Hindlimb muscle (tissue), 1 donor: ENCODE results near the gene MIEN1. TPM values are rescaled to one million over a fixed set of nuclear protein-coding genes. Genes with fewer than 3 reads are reported as not detected.
"Not testable (repeated sequence)": the region's sequence is repeated elsewhere in the genome, so short reads cannot be mapped to it uniquely, and the experiment has no call there.

ENCODE experiments used
- DNase-seq: peaks from one replicate; pipeline ENCODE4 v3.0.0-alpha.2; 2013
- polyA plus RNA-seq: library from polyadenylated mRNA; unstranded; fragments of 120-200 nt; gene quantifications from one replicate; pipeline ENCODE4 v1.2.1, GENCODE V29; 2013; ENCODE audit not compliant: insufficient read length

The MIEN1 gene
- polyA plus RNA-seq, 1 donor, result 19.7 TPM

DNA sequence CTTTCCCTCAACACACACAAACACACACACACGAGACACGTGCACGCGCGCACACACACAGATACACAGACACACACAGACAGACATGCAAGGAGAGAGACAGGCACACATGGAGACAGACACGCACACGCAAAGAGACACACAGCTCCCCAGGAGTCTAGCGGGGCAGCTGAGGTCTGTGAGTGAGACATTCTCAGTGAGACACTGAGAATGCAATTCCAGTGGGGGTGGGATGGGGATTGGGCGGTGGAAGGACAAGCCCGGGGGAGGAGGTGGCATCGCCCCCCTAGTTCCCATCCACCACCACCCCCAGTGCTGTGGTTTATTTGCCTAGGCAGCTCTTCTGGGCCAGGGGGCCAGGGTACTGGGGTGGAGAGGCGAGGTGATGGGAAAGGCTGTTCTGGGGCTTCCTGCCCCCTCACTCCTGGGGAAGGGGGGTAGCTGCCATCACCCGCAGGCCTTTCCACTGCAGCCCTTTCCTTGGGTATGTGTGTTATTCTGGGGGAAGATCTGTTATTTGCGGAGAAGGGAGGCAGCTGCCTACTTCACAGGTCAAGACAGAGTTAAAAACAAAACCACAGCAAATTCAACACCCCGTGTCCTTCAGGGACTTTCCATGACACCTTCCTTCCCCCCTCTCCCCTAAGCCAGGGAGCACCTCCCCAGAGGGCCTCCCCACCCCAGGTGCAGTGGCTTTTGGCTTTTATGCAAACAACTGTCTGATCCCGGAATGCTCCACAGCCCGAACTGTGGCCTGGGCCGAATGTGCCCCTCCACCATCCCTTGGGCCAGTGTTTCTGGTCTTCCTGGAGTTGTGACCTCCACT lies 25.4 kb upstream of the MIEN1 start:
- no peak for DNase-seq

- no peak for DNase-seq
Observed at GRCh38 chr17:39754958-39755553, 24.7 kb upstream of the MIEN1 start.

- peak; percentile 87 for DNase-seq
Observed at GRCh38 chr17:39754161-39754957, 24.0 kb upstream of the MIEN1 start.

- peak; percentile 50 for DNase-seq
Observed at GRCh38 chr17:39753514-39754160, 23.3 kb upstream of the MIEN1 start.

- DNase-seq, result no peak
Observed at GRCh38 chr17:39752241-39752881, 22.0 kb upstream of the MIEN1 start.

- no peak for DNase-seq
Observed at GRCh38 chr17:39751637-39752036, 21.3 kb upstream of the MIEN1 start.

- no peak for DNase-seq
Observed at GRCh38 chr17:39751016-39751543, 20.7 kb upstream of the MIEN1 start.

- no peak for DNase-seq
Observed at GRCh38 chr17:39750131-39751015, 20.0 kb upstream of the MIEN1 start.

DNA sequence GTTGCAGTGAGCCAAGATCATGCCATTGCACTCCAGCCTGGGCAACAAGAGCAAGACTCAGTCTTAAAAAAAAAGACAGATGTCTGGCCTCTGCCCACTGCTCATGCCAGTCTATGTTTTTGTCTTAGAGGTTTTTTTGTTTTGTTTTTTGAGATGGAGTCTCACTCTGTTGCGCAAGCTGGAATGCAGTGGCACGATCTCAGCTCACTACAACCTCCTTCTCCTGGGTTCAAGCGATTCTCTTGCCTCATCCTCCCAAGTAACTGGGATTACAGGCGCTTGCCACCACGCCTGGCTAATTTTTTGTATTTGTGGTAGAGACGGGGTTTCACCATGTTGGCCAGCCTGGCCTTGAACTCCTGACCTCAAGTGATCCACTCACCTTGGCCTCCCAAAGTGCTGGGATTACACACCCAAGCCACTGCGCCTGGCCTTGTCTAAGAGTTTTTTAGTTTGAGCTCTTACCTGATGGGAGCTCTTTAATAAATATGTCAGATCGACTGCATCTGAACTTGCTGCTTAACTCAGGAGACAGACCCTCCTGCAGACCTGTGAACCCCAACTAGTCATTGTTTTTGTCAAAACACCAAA lies 18.2 kb upstream of the MIEN1 start:
- DNase-seq, result not testable (repeated sequence)

DNA sequence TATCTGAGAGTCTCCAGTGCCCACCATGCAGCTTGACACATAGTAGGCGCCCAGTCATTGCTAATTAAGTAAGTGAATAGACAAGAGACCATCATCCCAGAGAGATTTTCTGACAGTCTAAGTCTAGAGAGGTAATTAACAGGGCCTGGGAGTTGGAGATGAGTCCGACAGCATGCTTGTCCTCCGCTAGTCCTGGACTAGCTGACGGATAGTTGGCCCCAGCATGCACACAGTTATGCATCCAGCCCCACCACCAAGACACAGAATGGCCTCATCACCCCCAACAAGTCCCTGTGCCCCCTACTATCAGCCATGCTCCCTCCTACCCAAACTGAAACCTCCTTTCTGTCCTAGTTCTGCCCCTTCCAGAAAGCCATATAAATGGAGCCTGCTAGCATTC lies 17.4 kb upstream of the MIEN1 start:
- no peak for DNase-seq

GRCh38 chr17:39746145-39746461 lies 15.8 kb upstream of the MIEN1 start:
- DNase-seq, result no peak

- DNase-seq, result no peak
Observed at GRCh38 chr17:39745335-39746144, 15.2 kb upstream of the MIEN1 start.

GRCh38 chr17:39744836-39745215 lies 14.5 kb upstream of the MIEN1 start:
- no peak for DNase-seq

DNA sequence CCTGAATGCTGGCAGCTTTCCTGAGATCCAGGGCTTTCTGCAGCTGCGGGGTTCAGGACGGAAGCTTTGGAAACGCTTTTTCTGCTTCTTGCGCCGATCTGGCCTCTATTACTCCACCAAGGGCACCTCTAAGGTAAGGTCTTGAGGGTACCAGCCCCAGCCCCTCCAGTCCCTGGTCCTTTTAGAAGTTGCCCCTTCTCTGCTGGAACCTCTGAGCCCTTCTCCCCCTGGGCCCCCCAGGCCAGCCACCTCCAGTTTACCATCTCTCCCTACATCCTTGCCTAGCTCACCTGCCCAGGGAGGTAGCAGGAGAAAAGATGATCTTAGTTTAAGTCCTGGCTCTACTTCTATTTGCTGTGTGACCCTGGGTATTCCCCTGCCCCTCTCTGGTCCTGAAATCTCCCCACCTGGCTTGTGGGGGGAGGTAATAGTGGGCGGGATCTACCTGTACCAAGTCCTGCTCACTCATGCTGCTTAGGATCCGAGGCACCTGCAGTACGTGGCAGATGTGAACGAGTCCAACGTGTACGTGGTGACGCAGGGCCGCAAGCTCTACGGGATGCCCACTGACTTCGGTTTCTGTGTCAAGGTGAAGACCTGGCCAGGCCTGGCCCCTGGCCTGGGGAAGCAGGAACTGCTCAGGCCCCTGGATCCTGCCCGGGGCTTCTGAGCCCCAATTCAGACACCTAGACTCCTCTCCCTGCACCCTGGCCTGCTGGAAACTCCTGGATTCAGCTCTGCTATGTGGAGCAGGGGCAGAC lies 13.9 kb upstream of the MIEN1 start:
- DNase-seq, result no peak

DNA sequence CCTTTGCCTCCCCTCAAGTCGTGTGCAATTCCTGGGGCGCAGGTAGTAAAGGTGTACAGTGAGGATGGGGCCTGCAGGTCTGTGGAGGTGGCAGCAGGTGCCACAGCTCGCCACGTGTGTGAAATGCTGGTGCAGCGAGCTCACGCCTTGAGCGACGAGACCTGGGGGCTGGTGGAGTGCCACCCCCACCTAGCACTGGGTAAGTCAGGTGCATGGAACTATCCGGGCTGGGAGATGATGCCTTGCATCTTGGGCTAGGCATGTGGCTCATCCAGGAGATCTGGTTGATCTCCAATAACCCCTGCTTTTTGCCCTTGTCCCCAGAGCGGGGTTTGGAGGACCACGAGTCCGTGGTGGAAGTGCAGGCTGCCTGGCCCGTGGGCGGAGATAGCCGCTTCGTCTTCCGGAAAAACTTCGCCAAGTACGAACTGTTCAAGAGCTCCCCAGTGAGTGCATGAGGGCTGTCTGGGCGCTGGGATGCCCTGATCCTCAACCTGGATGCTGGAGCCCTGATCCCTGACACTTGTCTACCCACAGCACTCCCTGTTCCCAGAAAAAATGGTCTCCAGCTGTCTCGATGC lies 12.6 kb upstream of the MIEN1 start:
- no peak for DNase-seq

DNA sequence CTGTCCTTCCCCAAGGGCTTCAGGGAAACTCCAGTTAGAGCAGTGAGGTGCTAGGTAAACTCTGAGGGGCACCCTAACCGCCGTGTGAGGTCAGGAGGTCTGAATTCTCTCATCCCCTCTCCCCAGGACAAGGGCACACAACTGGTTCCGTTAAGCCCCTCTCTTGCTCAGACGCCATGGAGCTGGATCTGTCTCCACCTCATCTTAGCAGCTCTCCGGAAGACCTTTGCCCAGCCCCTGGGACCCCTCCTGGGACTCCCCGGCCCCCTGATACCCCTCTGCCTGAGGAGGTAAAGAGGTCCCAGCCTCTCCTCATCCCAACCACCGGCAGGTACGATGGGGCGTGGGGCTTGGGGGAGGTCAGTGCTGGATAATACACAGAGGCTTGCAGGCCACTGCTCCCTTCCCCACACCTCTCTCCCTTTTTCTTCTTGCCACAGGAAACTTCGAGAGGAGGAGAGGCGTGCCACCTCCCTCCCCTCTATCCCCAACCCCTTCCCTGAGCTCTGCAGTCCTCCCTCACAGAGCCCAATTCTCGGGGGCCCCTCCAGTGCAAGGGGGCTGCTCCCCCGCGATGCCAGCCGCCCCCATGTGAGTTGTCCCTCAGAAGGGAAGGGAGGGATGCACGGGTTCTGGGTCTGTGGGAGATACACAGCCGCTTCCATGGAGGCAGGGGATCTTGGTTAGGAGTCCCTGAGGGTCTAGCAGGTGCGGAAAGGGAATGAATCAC lies 12.0 kb upstream of the MIEN1 start:
- no peak for DNase-seq

DNA sequence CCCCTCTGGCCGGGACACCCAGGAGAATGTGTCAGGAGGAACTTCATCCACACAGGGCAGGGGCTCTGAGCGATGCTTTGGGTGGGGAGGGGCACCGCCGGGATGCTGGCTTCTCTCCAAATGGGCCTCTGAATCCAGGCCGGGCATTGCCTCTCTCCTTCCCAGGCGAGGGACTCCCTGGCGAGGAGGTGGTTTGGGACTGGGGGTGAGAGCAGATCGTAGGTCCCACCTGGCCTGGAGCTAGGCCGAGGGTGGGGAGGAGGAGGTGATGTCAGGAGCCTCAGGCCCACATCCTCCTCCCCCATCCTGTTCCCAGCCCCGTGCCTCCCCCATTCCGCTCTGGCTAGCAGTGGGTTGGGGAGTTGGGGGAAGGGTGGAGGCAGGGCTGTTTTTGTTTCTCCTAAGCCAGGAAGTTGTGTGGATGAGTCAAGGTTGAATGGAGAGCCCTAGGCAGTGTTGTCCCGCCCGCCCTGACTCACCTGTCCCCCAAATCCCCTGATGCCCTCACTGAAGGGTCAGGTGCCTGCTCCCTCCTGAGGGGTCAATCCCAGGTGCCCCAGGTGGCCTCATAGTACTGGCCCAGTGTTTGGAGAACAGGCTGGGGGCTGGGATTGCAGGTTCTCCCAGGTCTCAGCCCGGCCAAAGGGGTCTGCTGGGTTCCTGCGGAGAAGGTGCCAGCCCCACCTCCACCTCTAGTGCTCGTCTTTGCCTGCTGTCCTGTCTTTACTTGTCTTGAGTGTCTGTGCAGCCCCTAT lies 10.2 kb upstream of the MIEN1 start:
- DNase-seq, result no peak
